Measurements from ENCODE around the gene SFMBT2.
"Not testable (repeated sequence)": the region's sequence is repeated elsewhere in the genome, so short reads cannot be mapped to it uniquely, and the experiment has no call there.

The SFMBT2 gene

GRCh38 chr10:7401156-7401555 is 9.7 kb downstream of the SFMBT2 start:
- DNase-seq (ENCODE audit: low read depth) = no peak

- no peak for DNase-seq (ENCODE audit: low read depth)
Measured at GRCh38 chr10:7400068-7400715, 10.6 kb downstream of the SFMBT2 start.

GRCh38 chr10:7399533-7399932 is 11.3 kb downstream of the SFMBT2 start:
- no peak for DNase-seq (ENCODE audit: low read depth)

- DNase-seq (ENCODE audit: low read depth) = no peak
Measured at GRCh38 chr10:7397049-7398035, 13.5 kb downstream of the SFMBT2 start.

GRCh38 chr10:7392301-7392700 is 18.5 kb downstream of the SFMBT2 start:
- DNase-seq (ENCODE audit: low read depth) = not testable (repeated sequence)

- no peak for DNase-seq (ENCODE audit: low read depth)
Measured at GRCh38 chr10:7391748-7392147, 19.1 kb downstream of the SFMBT2 start.

GRCh38 chr10:7390689-7391110 is 20.1 kb downstream of the SFMBT2 start:
- DNase-seq (ENCODE audit: low read depth) = not testable (repeated sequence)

GRCh38 chr10:7389844-7390243 is 21.0 kb downstream of the SFMBT2 start:
- no peak for DNase-seq (ENCODE audit: low read depth)

GRCh38 chr10:7389346-7389745 is 21.5 kb downstream of the SFMBT2 start:
- no peak for DNase-seq (ENCODE audit: low read depth)

GRCh38 chr10:7388602-7389001 is 22.2 kb downstream of the SFMBT2 start:
- no peak for DNase-seq (ENCODE audit: low read depth)

GRCh38 chr10:7388149-7388548 is 22.7 kb downstream of the SFMBT2 start:
- not testable (repeated sequence) for DNase-seq (ENCODE audit: low read depth)

GRCh38 chr10:7385114-7385513 is 25.7 kb downstream of the SFMBT2 start:
- DNase-seq (ENCODE audit: low read depth) = no peak

GRCh38 chr10:7383442-7383841 is 27.4 kb downstream of the SFMBT2 start:
- DNase-seq (ENCODE audit: low read depth) = no peak

- no peak for DNase-seq (ENCODE audit: low read depth)
Measured at GRCh38 chr10:7380704-7381241, 30.1 kb downstream of the SFMBT2 start.

- no peak for DNase-seq (ENCODE audit: low read depth)
Measured at GRCh38 chr10:7378602-7379403, 32.0 kb downstream of the SFMBT2 start.

- no peak for DNase-seq (ENCODE audit: low read depth)
Measured at GRCh38 chr10:7377614-7378248, 33.1 kb downstream of the SFMBT2 start.

- DNase-seq (ENCODE audit: low read depth) = no peak
Measured at GRCh38 chr10:7374795-7375194, 36.0 kb downstream of the SFMBT2 start.

GRCh38 chr10:7373039-7373438 is 37.8 kb downstream of the SFMBT2 start:
- no peak for DNase-seq (ENCODE audit: low read depth)

GRCh38 chr10:7372504-7372903 is 38.3 kb downstream of the SFMBT2 start:
- DNase-seq (ENCODE audit: low read depth) = no peak

GRCh38 chr10:7370511-7370910 is 40.3 kb downstream of the SFMBT2 start:
- no peak for DNase-seq (ENCODE audit: low read depth)

- no peak for DNase-seq (ENCODE audit: low read depth)
Measured at GRCh38 chr10:7365027-7365745, 45.6 kb downstream of the SFMBT2 start.
